Immature natural killer cell (primary cell): ENCODE measurements around the gene DNTT. TPM values are rescaled to one million over a fixed set of nuclear protein-coding genes. Genes with fewer than 3 reads are reported as not detected.

ENCODE experiments used
- DNase-seq, 3 donors: peaks; one replicate each; pipeline ENCODE4 v3.0.0; 2022; ENCODE audit warnings: mixed read lengths in 1 of 3
- H3K27ac Mint-ChIP-seq, 6 donors: one replicate each; pipeline ENCODE4 v1.8.0; 2020; ENCODE audit warnings: mixed read lengths in 6 of 6, mild to moderate bottlenecking in 5 of 6, inconsistent platforms in 4 of 6, moderate library complexity in 3 of 6
- H3K27me3 Mint-ChIP-seq, 3 donors: one replicate each; pipeline ENCODE4 v1.8.0; 2020 to 2021; ENCODE audit warnings: low read depth in 3 of 3, mild to moderate bottlenecking in 3 of 3, mixed read lengths in 3 of 3, moderate library complexity in 3 of 3, inconsistent platforms in 1 of 3
- H3K36me3 Mint-ChIP-seq, 3 donors: one replicate each; pipeline ENCODE4 v1.8.0; 2020; ENCODE audit warnings: mixed read lengths in 3 of 3, inconsistent platforms in 2 of 3, mild to moderate bottlenecking in 2 of 3
- H3K4me1 Mint-ChIP-seq, 2 donors: one replicate each; pipeline ENCODE4 v1.8.0; 2020; ENCODE audit warnings: inconsistent platforms in 2 of 2, mild to moderate bottlenecking in 2 of 2, mixed read lengths in 2 of 2, moderate library complexity in 1 of 2
- H3K4me3 Mint-ChIP-seq, 5 donors: one replicate each; pipeline ENCODE4 v1.8.0; 2020; ENCODE audit warnings: mild to moderate bottlenecking in 5 of 5, mixed read lengths in 5 of 5, inconsistent platforms in 3 of 5, moderate library complexity in 3 of 5
- H3K9me3 Mint-ChIP-seq, 6 donors: one replicate each; pipeline ENCODE4 v1.8.0; 2020; ENCODE audit warnings: mild to moderate bottlenecking in 6 of 6, mixed read lengths in 6 of 6, inconsistent platforms in 4 of 6, moderate library complexity in 3 of 6
- polyA plus RNA-seq, 3 donors: library from polyadenylated mRNA; unstranded; fragments of 300-500 nt; fragmentation: Illumina TruSeq; gene quantifications; one replicate each; pipeline ENCODE4 v1.2.3, GENCODE V29; 2021

DNTT gene
- polyA plus RNA-seq, 3 donors from 2014 or later, result 2.1 TPM; not detected in 2

- DNase-seq, result peak in 2 of 3 donors; percentile 2 to 10
- Mint-ChIP-seq H3K9me3 (no peaks in the 10 kb centered on the region), H3K27ac (no peak overlapping the region), H3K27me3 (peaks cover 2 to 13% (median 2%) of the 10 kb centered on the region in 3 donors), H3K4me3 (no peak overlapping the region), H3K4me1 (no peaks in the 10 kb centered on the region), H3K36me3 (no peaks in the 10 kb centered on the region)
Measured at GRCh38 chr10:96334616-96335526, 30.6 kb downstream of the DNTT start.

- no peak overlapping the region for H3K27ac Mint-ChIP-seq
Measured at GRCh38 chr10:96337106-96337505, 32.9 kb downstream of the DNTT start.

GRCh38 chr10:96338279-96338925 lies 34.2 kb downstream of the DNTT start:
- no peaks in the 10 kb centered on the region for H3K4me1 Mint-ChIP-seq
- no peak overlapping the region for H3K27ac Mint-ChIP-seq
- H3K4me3 Mint-ChIP-seq, result no peak overlapping the region
- H3K9me3 Mint-ChIP-seq, result no peaks in the 10 kb centered on the region
- no peaks in the 10 kb centered on the region for H3K36me3 Mint-ChIP-seq
- DNase-seq, result no peak
- peaks cover 4 to 13% (median 4%) of the 10 kb centered on the region in 3 donors for H3K27me3 Mint-ChIP-seq

More at GRCh38 chr10:96337106-96337505, 32.9 kb downstream of the DNTT start:
- Mint-ChIP-seq H3K36me3 (no peaks in the 10 kb centered on the region), H3K4me1 (no peaks in the 10 kb centered on the region), H3K4me3 (no peak overlapping the region), H3K27me3 (peaks cover 4 to 12% (median 4%) of the 10 kb centered on the region in 3 donors), H3K9me3 (no peaks in the 10 kb centered on the region)
- no peak for DNase-seq

GRCh38 chr10:96339383-96339782 lies 35.1 kb downstream of the DNTT start:
- H3K36me3 Mint-ChIP-seq, result no peaks in the 10 kb centered on the region
- H3K4me1 Mint-ChIP-seq, result no peaks in the 10 kb centered on the region
- H3K4me3 Mint-ChIP-seq, result no peak overlapping the region
- H3K27me3 Mint-ChIP-seq, result peaks cover 4 to 20% (median 4%) of the 10 kb centered on the region in 3 donors
- no peak overlapping the region for H3K27ac Mint-ChIP-seq
- no peak for DNase-seq
- no peaks in the 10 kb centered on the region for H3K9me3 Mint-ChIP-seq

- peak; percentile 13 to 19 (median 14) for DNase-seq
- no peak overlapping the region for H3K4me3 Mint-ChIP-seq
- H3K27me3 Mint-ChIP-seq, result peaks cover 4 to 22% (median 4%) of the 10 kb centered on the region in 3 donors
- H3K9me3 Mint-ChIP-seq, result no peaks in the 10 kb centered on the region
- no peaks in the 10 kb centered on the region for H3K36me3 Mint-ChIP-seq
- H3K27ac Mint-ChIP-seq, result no peak overlapping the region
- H3K4me1 Mint-ChIP-seq, result no peaks in the 10 kb centered on the region
Measured at GRCh38 chr10:96339956-96340904, 36.0 kb downstream of the DNTT start.

- H3K27ac Mint-ChIP-seq, result no peak overlapping the region
Measured at GRCh38 chr10:96341219-96342182, 37.3 kb downstream of the DNTT start.

GRCh38 chr10:96342402-96342801 lies 38.2 kb downstream of the DNTT start:
- no peaks in the 10 kb centered on the region for H3K36me3 Mint-ChIP-seq
- no peak overlapping the region for H3K27ac Mint-ChIP-seq

More at GRCh38 chr10:96341219-96342182, 37.3 kb downstream of the DNTT start:
- H3K36me3 Mint-ChIP-seq, result no peaks in the 10 kb centered on the region
- no peaks in the 10 kb centered on the region for H3K4me1 Mint-ChIP-seq
- no peak overlapping the region for H3K4me3 Mint-ChIP-seq
- H3K27me3 Mint-ChIP-seq, result peaks cover 4 to 15% (median 4%) of the 10 kb centered on the region in 3 donors
- DNase-seq, result no peak
- H3K9me3 Mint-ChIP-seq, result peaks cover 1 to 8% (median 6%) of the 10 kb centered on the region in 6 donors

GRCh38 chr10:96344178-96344577 lies 39.9 kb downstream of the DNTT start:
- Mint-ChIP-seq H3K36me3 (no peaks in the 10 kb centered on the region), H3K27ac (no peak overlapping the region)

More at GRCh38 chr10:96342402-96342801, 38.2 kb downstream of the DNTT start:
- Mint-ChIP-seq H3K4me1 (no peaks in the 10 kb centered on the region), H3K4me3 (no peak overlapping the region), H3K27me3 (peaks cover 2 to 20% (median 4%) of the 10 kb centered on the region in 3 donors), H3K9me3 (peaks cover 2 to 9% (median 6%) of the 10 kb centered on the region in 6 donors)
- no peak for DNase-seq

GRCh38 chr10:96345222-96345621 lies 41.0 kb downstream of the DNTT start:
- Mint-ChIP-seq H3K27ac (no peak overlapping the region), H3K36me3 (no peaks in the 10 kb centered on the region), H3K27me3 (peaks cover under 1 to 22% (median 1%) of the 10 kb centered on the region in 3 donors), H3K4me3 (no peak overlapping the region), H3K4me1 (no peaks in the 10 kb centered on the region), H3K9me3 (peaks cover 2 to 9% (median 6%) of the 10 kb centered on the region in 6 donors)
- DNase-seq, result no peak

More at GRCh38 chr10:96344178-96344577, 39.9 kb downstream of the DNTT start:
- H3K9me3 Mint-ChIP-seq, result peaks cover 2 to 9% (median 6%) of the 10 kb centered on the region in 6 donors
- DNase-seq, result no peak
- no peaks in the 10 kb centered on the region for H3K4me1 Mint-ChIP-seq
- H3K4me3 Mint-ChIP-seq, result no peak overlapping the region
- H3K27me3 Mint-ChIP-seq, result peaks cover 2 to 26% (median 3%) of the 10 kb centered on the region in 3 donors

- no peaks in the 10 kb centered on the region for H3K4me1 Mint-ChIP-seq
- no peak for DNase-seq
- H3K9me3 Mint-ChIP-seq, result peaks cover 2 to 9% (median 6%) of the 10 kb centered on the region in 6 donors
- H3K27ac Mint-ChIP-seq, result no peak overlapping the region
- H3K4me3 Mint-ChIP-seq, result no peak overlapping the region
- no peaks in the 10 kb centered on the region for H3K36me3 Mint-ChIP-seq
- H3K27me3 Mint-ChIP-seq, result peaks cover 0 to 26% (median under 1%) of the 10 kb centered on the region in 3 donors
Measured at GRCh38 chr10:96346295-96346694, 42.1 kb downstream of the DNTT start.

- Mint-ChIP-seq H3K27ac (no peak overlapping the region), H3K27me3 (peaks cover 2 to 18% (median 10%) of the 10 kb centered on the region in 3 donors), H3K36me3 (no peaks in the 10 kb centered on the region), H3K9me3 (no peaks in the 10 kb centered on the region), H3K4me1 (no peaks in the 10 kb centered on the region), H3K4me3 (no peak overlapping the region)
- DNase-seq, result no peak
Measured at GRCh38 chr10:96352027-96352426, 47.8 kb downstream of the DNTT start.

GRCh38 chr10:96352582-96352981 lies 48.3 kb downstream of the DNTT start:
- H3K27ac Mint-ChIP-seq, result no peak overlapping the region
- no peaks in the 10 kb centered on the region for H3K4me1 Mint-ChIP-seq
- peaks cover 2 to 14% (median 12%) of the 10 kb centered on the region in 3 donors for H3K27me3 Mint-ChIP-seq

More at GRCh38 chr10:96352582-96352981, 48.3 kb downstream of the DNTT start:
- Mint-ChIP-seq H3K9me3 (no peaks in the 10 kb centered on the region), H3K36me3 (no peaks in the 10 kb centered on the region), H3K4me3 (no peak overlapping the region)
- DNase-seq, result no peak
